ENCODE measurements around the gene PHLDA3. TPM values are rescaled to one million over a fixed set of nuclear protein-coding genes. Genes with fewer than 3 reads are reported as not detected.
A peak's percentile ranks its signal among the peaks of the same experiment; 100 is the strongest.

PHLDA3 gene
- total RNA-seq, 4 donors from 2014 or later = 60.9 to 87.9 (median 75.1) TPM

- 65 to 66% methylated on average over 4 of the region's 4 CpGs for WGBS, 2 donors
- no peak overlapping the region for H3K27ac ChIP-seq
- no peaks in the 10 kb centered on the region for H3K27me3 ChIP-seq
- H3K4me3 ChIP-seq = no peak overlapping the region
- no peak for DNase-seq
- no peaks in the 10 kb centered on the region for H3K36me3 ChIP-seq
- H3K9me3 ChIP-seq = no peaks in the 10 kb centered on the region
- no peak for TF ChIP-seq POLR2A (IDR thresholded peaks at IDR 0.05)
- TF ChIP-seq, protein P1, sequence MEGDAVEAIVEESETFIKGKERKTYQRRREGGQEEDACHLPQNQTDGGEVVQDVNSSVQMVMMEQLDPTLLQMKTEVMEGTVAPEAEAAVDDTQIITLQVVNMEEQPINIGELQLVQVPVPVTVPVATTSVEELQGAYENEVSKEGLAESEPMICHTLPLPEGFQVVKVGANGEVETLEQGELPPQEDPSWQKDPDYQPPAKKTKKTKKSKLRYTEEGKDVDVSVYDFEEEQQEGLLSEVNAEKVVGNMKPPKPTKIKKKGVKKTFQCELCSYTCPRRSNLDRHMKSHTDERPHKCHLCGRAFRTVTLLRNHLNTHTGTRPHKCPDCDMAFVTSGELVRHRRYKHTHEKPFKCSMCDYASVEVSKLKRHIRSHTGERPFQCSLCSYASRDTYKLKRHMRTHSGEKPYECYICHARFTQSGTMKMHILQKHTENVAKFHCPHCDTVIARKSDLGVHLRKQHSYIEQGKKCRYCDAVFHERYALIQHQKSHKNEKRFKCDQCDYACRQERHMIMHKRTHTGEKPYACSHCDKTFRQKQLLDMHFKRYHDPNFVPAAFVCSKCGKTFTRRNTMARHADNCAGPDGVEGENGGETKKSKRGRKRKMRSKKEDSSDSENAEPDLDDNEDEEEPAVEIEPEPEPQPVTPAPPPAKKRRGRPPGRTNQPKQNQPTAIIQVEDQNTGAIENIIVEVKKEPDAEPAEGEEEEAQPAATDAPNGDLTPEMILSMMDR (IDR thresholded peaks at IDR 0.05) = no peak
- intact Hi-C loops (cut with DNase I) = no loop called here
- H3K4me1 ChIP-seq = peaks cover 8 to 69% (median 36%) of the 10 kb centered on the region in 3 donors
These were observed 16.1 kb downstream of the PHLDA3 start for GRCh38 chr1:201452866-201453265.

GRCh38 chr1:201450721-201451291 lies 18.2 kb downstream of the PHLDA3 start:
- WGBS, 2 donors = 6 to 40% methylated on average over 3 to 6 of the region's 12 CpGs
- Histone ChIP-seq H3K4me1 (peaks cover 0 to 51% (median 18%) of the 10 kb centered on the region in 3 donors), H3K36me3 (no peaks in the 10 kb centered on the region), H3K27ac (peak overlapping the region; percentile 25 to 64 (median 52)), H3K9me3 (no peaks in the 10 kb centered on the region), H3K4me3 (no peak overlapping the region), H3K27me3 (no peaks in the 10 kb centered on the region)
- TF ChIP-seq, protein P1 (IDR thresholded peaks at IDR 0.05) = no peak
- TF ChIP-seq POLR2A (IDR thresholded peaks at IDR 0.05) = no peak
- DNase-seq = no peak
- intact Hi-C loops (cut with DNase I) = no loop called here

- DNase-seq = no peak
- WGBS, 2 donors = 61 to 80% methylated on average over 1 to 3 of the region's 5 CpGs
- H3K27ac ChIP-seq = peak overlapping the region in 2 of 4 donors; percentile 16 to 18
These were observed 20.0 kb downstream of the PHLDA3 start for GRCh38 chr1:201448990-201449389.

GRCh38 chr1:201447903-201448871 lies 20.8 kb downstream of the PHLDA3 start:
- DNase-seq = no peak
- TF ChIP-seq POLR2A (IDR thresholded peaks at IDR 0.05) = no peak
- TF ChIP-seq, protein P1 (IDR thresholded peaks at IDR 0.05) = peak; percentile 59 to 94 (median 88)
- intact Hi-C loops (cut with DNase I) = loop anchor here (10.0 kb wide), 1 partner anchor 67 kb away; no protein-coding TSS in a partner anchor
- WGBS, 2 donors = 41 to 43% methylated on average over 10 to 13 of the region's 20 CpGs
- Histone ChIP-seq H3K9me3 (no peaks in the 10 kb centered on the region), H3K27me3 (no peaks in the 10 kb centered on the region), H3K36me3 (no peaks in the 10 kb centered on the region), H3K27ac (peak overlapping the region in 2 of 4 donors; percentile 16 to 18), H3K4me1 (peaks cover 0 to 41% (median 18%) of the 10 kb centered on the region in 3 donors), H3K4me3 (no peak overlapping the region)

More at GRCh38 chr1:201448990-201449389, 20.0 kb downstream of the PHLDA3 start:
- Histone ChIP-seq H3K27me3 (no peaks in the 10 kb centered on the region), H3K9me3 (no peaks in the 10 kb centered on the region), H3K4me3 (no peak overlapping the region), H3K4me1 (peaks cover 0 to 41% (median 18%) of the 10 kb centered on the region in 3 donors), H3K36me3 (no peaks in the 10 kb centered on the region)
- TF ChIP-seq POLR2A (IDR thresholded peaks at IDR 0.05) = no peak
- TF ChIP-seq, protein P1 (IDR thresholded peaks at IDR 0.05) = no peak
- intact Hi-C loops (cut with DNase I) = loop anchor here (10.0 kb wide), 1 partner anchor 66 kb away; no protein-coding TSS in a partner anchor
